Measurements from ENCODE around the gene RPL22.

DNA sequence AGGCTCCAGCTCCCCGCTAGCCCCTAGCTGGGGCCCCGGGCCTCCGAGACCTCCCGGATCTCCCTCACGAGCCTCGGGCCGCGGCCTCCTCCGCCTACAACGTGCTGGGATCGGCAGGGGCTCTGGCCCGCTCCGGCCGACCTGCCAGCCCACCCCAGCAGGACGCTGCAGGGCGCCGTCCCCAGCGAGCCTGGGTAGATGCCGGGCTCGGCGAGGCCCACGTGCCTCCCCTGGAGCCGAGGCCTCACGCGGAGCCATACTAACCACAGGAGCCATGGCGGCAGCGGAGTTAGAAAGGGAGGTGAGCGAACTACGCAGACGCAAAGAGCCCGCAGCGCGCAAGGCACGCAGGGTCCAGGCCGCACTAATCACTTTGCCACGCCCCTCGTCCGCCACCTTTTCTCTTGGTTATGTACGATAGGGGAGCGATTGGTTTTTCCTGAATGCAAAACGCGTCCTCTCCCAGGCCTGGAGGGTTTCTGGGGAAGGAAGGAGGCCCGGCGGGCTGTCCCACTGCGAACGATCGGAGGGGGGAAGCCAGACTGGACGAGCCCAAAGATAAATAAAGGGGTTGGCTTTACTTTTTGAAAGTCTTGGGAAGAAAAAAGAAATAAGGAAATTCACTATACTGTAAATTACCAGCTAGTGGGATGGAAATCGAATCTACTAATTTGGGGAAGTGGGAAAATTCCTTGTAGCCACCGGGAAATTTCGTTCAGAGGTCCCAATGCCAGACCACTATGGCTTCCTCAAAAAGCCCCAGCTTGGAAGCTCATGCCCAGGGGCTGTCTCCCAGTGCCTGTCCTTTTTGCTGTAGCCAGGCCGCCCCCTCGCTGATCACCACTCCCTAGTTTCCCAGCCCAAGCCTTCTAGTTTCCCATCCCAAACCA, at the start of gene RPL22:
- TF ChIP-seq CTCF (IDR thresholded peaks at IDR 0.05) (peak in 2 of 6 experiments; percentile 17 to 50), POLR2A (IDR thresholded peaks at IDR 0.05) (peak in 3 of 4 donors; percentile 52 to 79 (median 79))

Data from esophagus squamous epithelium (tissue), 4 donors.